ENCODE results near the gene RPN2.

RPN2 gene

GRCh38 chr20:37260923-37261322 lies 81.8 kb downstream of the RPN2 start:
- Histone ChIP-seq H3K9ac (ENCODE audit: low read length) (no peak overlapping the region), H3F3A (ENCODE audit: insufficient read depth) (no peaks in the 10 kb centered on the region), H3K4me3 (ENCODE audit: insufficient read depth, low read length, poor library complexity, severe bottlenecking) (no peak overlapping the region), H3K9me3 (ENCODE audit: insufficient read depth, low read length) (no peaks in the 10 kb centered on the region), H3K27me3 (ENCODE audit: low read length) (no peaks in the 10 kb centered on the region; the same call in 1 of the 2 replicates), H2AFZ (ENCODE audit: low read depth, low read length, severe bottlenecking) (no peak overlapping the region), H3K4me2 (ENCODE audit: low read depth, low read length, poor library complexity, severe bottlenecking) (no peak overlapping the region), H3K79me2 (ENCODE audit: insufficient read depth, low read length) (no peaks in the 10 kb centered on the region), H3K9me2 (replicated peaks; ENCODE audit: insufficient read depth, low read length) (no peaks in the 10 kb centered on the region), H4K20me1 (ENCODE audit: low read depth, low read length) (no peaks in the 10 kb centered on the region), H3K36me3 (ENCODE audit: low read length) (no peaks in the 10 kb centered on the region), H3K27ac (ENCODE audit: low read depth, low read length) (no peak overlapping the region)
- no peak for TF ChIP-seq EZH2phosphoT487 (conservative IDR thresholded peaks at IDR 0.05; ENCODE audit: low read length)
- no peak for TF ChIP-seq CTCF (IDR thresholded peaks at IDR 0.05; ENCODE audit: insufficient read depth, low read length, poor library complexity, severe bottlenecking)

GRCh38 chr20:37261714-37262113 lies 82.6 kb downstream of the RPN2 start, which contains the start of gene GHRH:
Gene GHRH, minus strand, starts transcription at chr20:37261814. Its CDS starts 4,925 bp downstream, at chr20:37256889.
- H3K79me2 ChIP-seq (ENCODE audit: insufficient read depth, low read length) = no peaks in the 10 kb centered on the region
- H4K20me1 ChIP-seq (ENCODE audit: low read depth, low read length) = no peaks in the 10 kb centered on the region
- no peak within 1 kb of the TSS for H3K4me3 ChIP-seq (ENCODE audit: insufficient read depth, low read length, poor library complexity, severe bottlenecking)
- no peaks in the 10 kb centered on the region; the same call in 1 of the 2 replicates for H3K27me3 ChIP-seq (ENCODE audit: low read length)
- no peaks in the 10 kb centered on the region for H3K9me2 ChIP-seq (replicated peaks; ENCODE audit: insufficient read depth, low read length)
- H3F3A ChIP-seq (ENCODE audit: insufficient read depth) = no peaks in the 10 kb centered on the region
- H3K27ac ChIP-seq (ENCODE audit: low read depth, low read length) = no peak within 1 kb of the TSS
- no peak for TF ChIP-seq EZH2phosphoT487 (conservative IDR thresholded peaks at IDR 0.05; ENCODE audit: low read length)
- TF ChIP-seq CTCF (IDR thresholded peaks at IDR 0.05; ENCODE audit: insufficient read depth, low read length, poor library complexity, severe bottlenecking) = no peak
- no peak within 1 kb of the TSS for H3K4me2 ChIP-seq (ENCODE audit: low read depth, low read length, poor library complexity, severe bottlenecking)
- H3K36me3 ChIP-seq (ENCODE audit: low read length) = no peaks in the 10 kb centered on the region
- H3K9ac ChIP-seq (ENCODE audit: low read length) = no peak within 1 kb of the TSS
- H3K9me3 ChIP-seq (ENCODE audit: insufficient read depth, low read length) = no peaks in the 10 kb centered on the region
- H2AFZ ChIP-seq (ENCODE audit: low read depth, low read length, severe bottlenecking) = no peak within 1 kb of the TSS

GRCh38 chr20:37262505-37262904 lies 83.4 kb downstream of the RPN2 start:
- no peak overlapping the region for H3K9ac ChIP-seq (ENCODE audit: low read length)
- no peaks in the 10 kb centered on the region for H3K36me3 ChIP-seq (ENCODE audit: low read length)
- H3K4me3 ChIP-seq (ENCODE audit: insufficient read depth, low read length, poor library complexity, severe bottlenecking) = no peak overlapping the region
- H3K27me3 ChIP-seq (ENCODE audit: low read length) = no peaks in the 10 kb centered on the region; the same call in 1 of the 2 replicates
- H3K27ac ChIP-seq (ENCODE audit: low read depth, low read length) = no peak overlapping the region
- no peaks in the 10 kb centered on the region for H4K20me1 ChIP-seq (ENCODE audit: low read depth, low read length)
- TF ChIP-seq EZH2phosphoT487 (conservative IDR thresholded peaks at IDR 0.05; ENCODE audit: low read length) = no peak
- no peak for TF ChIP-seq CTCF (IDR thresholded peaks at IDR 0.05; ENCODE audit: insufficient read depth, low read length, poor library complexity, severe bottlenecking)
- no peaks in the 10 kb centered on the region for H3K9me2 ChIP-seq (replicated peaks; ENCODE audit: insufficient read depth, low read length)
- no peak overlapping the region for H3K4me2 ChIP-seq (ENCODE audit: low read depth, low read length, poor library complexity, severe bottlenecking)
- no peaks in the 10 kb centered on the region for H3K79me2 ChIP-seq (ENCODE audit: insufficient read depth, low read length)
- H3F3A ChIP-seq (ENCODE audit: insufficient read depth) = no peaks in the 10 kb centered on the region
- H3K9me3 ChIP-seq (ENCODE audit: insufficient read depth, low read length) = no peaks in the 10 kb centered on the region
- H2AFZ ChIP-seq (ENCODE audit: low read depth, low read length, severe bottlenecking) = no peak overlapping the region

All from SU-DHL-6 (cell line).